Activated gamma-delta T cell (primary cell): ENCODE measurements around the gene SPATA21.
"Not testable (repeated sequence)": the region's sequence is repeated elsewhere in the genome, so short reads cannot be mapped to it uniquely, and the experiment has no call there.

Experiments used
- DNase-seq: peaks from one replicate; lab custom pipeline; 2025; lab: John Stamatoyannopoulos, UW

SPATA21 gene

DNA sequence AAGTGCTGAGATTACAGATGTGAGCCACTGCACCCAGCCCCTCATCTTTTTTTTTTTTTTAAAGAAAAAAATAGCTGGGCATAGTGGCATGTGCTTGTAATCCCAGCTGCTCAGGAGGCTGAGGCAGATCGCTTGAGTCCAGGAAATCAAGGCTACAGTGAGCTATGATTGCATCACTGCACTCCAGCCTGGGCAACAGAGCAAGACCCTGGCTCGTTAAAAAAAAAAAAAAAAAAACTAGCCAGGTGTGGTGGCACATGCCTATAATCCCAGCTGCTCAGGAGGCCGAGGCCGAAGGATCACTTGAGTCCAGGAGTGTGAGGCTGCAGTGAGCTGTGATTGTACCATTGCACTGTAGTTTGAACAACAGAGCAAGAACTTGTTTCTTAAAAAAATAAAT lies 56.4 kb downstream of the SPATA21 start:
- DNase-seq: no peak

DNA sequence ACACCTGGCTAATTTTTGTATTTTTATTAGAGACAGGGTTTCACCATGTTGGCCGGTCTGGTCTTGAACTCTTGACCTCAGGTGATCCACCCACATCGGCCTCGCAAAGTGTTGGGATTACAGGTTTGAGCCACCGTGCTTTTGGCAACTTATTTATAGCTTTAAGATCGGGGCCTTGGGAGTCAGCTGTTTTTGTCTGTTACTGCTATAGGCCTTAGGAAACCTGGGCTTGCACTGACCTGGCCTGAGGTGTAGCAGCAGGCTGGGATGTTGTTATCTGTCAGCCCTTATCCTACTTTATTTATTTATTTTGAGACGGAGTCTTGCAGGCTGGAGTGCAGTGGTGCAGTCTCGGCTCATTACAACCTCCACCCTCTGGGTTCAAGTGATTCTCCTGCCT lies 58.8 kb downstream of the SPATA21 start:
- DNase-seq: no peak

DNA sequence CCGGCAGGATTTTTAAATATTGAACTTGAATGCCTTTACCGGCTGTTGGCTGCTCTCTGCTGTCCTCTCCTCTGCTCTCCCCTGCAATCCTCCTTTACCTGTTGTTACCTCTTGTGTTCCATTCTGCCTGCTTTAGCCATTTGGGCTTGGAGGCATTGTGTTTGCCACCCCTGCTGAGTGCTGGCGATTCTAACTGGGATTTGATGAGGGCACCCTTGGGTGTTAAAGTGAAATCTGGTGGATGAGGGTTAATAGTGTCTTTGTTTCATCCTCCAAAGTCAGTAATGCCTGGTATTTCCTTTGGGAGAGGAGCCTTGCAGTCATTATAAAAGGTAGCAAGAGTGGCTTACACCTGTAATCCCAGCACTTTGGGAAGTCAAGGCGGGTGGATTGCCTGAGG lies 60.3 kb downstream of the SPATA21 start:
- DNase-seq: no peak

DNA sequence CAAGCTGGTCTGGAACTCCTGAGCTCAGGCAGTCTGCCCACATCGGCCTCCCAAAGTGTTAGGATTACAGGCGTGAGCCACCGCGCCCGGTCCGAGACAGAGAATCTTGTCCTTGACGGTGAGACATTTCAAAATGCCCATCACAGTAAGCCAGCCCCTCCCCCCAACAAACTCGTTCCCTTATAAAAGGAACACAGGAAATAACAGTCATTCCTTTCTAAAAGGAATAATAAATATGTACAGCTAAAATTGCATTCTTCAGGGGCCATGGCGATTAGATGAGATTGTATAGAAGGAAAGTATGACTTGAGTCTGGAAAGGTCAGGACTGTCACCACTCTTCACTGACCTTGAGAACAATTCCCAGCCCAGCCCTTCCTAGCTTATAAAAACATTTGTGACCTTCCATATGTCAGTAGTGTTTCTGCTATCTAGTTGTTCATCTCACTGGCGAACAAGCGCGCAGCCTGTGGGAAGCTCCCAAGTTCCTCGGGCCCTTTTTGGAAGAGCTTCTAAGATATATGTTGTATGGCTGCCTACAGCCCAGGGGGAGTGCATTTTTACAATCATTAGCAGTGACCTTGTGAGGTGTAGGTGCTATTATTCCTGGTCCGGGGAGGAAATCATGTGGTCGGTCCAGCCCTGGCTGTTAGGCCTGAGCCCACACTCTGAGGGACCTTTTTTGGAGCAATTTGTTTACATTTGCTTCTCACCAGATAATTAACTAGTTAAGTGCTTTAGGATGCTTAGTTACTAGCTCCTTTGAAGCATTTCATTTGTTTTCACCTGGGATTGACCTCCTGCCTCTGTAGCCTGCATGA lies 61.5 kb downstream of the SPATA21 start:
- no peak for DNase-seq

DNA sequence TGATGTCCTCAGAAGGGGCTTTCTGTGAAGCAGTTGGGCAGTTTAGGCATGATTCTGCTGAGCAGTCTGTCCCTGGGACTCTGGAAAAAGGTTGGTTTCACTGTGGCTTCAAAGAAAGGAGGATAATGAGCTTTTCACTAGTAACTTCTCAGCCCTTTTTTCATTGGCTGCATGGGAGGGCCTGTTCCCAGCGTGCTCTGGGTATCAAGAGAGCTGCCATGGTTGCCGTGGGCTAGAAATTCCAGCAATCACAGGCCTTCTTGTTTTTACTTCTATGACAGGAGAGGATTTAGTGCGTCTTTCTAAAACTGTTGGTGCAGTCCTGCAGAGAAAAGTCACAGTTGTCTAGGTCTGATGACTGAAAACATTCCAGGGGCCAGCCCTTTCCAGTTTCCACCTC lies 63.0 kb downstream of the SPATA21 start:
- no peak for DNase-seq

DNA sequence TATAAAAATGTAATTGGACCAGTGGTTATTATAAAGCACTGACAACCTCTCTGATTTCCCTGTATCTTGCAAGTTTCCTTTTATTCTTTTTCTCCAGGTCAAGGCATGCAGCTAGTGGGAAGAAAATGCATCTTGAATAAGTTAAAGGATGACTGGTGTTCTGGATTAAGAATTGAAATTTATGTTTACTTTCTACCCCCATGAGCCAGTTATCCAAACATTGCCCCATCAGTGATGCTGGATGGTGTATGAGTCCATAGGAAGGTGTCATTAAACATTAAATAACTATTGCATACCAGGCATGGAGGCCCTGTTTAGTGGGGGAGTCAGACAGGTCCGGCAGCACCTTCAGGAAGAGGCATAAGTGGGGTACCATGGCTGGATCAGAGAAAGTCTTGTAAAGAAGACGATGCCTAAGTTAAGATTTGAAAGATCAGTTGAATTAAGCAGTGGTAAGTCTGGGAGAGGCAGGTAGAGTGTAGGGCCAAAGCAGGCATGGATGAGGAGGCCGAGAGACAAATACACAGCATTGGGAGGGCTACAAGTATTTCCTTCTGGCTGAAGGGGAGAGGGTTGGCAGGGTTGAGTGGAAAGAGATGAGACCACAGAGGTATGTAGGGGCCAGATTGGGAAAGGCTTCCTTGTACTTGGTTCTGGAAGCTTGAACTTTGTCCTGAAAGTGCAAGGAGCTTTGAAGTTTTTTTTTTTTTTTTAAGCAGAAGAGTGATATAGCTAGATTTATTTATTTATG lies 64.5 kb downstream of the SPATA21 start:
- DNase-seq: no peak

DNA sequence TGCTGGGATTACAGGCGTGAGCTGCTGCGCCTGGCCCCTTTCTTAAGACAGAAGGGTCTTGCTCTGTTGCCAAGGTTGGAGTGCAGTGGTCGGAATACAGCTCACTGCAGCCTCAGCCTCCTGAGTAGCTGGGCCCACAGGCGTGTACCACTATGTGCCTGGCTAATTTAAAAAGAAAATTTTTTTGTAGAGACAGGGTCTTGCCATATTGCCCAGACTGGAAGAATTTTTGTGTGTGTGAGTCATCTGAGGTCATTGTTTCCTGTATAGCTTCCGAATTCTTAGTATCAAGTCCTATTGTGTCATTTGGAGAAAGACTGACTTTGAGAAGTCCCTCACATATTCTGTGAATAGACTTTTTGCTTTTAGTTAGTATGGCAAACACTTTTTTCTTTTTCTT lies 65.5 kb downstream of the SPATA21 start:
- no peak for DNase-seq

DNA sequence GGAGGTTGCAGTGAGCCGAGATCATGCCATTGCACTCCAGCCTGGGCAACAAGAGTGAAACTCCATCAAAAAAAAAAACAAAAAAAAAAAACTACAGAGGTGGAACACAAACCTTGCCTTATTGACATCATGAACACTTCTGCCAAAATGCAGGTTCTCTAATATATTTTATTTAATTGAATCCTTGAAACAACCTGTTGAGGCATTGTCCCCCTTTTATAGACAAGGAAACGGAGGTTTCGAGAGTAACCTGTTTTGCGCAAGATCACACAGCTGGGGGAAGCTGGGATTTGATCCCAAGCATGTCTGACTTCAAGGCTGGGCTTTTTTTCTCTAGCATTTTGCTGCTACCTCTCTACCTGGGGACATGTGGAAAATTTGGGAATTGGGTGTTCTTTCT lies 67.4 kb downstream of the SPATA21 start:
- DNase-seq: no peak

DNA sequence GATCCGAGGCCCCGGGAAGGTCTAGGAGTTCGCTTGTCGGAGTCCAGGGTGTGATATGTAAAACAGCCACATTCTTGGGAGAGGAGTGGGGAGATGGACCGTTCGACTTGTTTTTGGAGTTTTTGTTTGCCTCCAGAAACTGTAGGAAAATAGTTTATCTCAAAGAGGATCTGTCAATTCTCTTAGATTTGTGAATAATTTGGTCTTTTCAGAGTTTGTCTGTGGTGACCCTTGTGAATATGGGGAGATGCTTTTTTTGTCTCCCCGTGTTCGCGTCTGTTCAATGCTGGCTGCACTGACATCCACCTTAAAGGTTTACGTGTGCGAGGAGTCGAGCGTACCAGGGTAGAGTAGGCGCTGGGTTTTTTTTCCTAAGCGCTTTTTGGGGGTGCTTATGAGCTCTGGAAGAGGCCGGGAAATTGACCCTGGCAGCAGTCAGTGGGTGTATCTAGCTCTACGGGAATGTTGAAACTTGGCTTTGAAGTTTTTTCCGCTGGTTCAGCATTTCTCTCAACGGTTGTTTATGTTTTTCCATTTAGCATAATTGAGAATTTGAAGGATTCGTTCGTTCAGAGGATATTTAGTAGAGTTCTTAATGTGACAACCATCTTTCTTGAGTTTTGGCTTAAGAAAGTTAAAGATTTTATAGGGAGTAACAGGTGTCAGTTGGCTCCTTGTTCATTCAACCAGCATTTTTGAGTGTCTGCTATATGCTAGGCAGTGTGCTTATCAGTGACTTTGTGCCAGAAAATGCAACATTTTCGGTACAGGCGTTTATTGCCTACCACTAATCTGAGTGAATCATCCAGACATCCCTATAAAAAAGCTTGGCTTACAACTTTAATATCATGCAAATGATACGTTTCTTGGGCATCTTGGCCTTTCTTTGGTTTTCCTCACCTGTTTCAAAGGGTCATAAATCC lies 69.0 kb downstream of the SPATA21 start:
- DNase-seq: no peak

DNA sequence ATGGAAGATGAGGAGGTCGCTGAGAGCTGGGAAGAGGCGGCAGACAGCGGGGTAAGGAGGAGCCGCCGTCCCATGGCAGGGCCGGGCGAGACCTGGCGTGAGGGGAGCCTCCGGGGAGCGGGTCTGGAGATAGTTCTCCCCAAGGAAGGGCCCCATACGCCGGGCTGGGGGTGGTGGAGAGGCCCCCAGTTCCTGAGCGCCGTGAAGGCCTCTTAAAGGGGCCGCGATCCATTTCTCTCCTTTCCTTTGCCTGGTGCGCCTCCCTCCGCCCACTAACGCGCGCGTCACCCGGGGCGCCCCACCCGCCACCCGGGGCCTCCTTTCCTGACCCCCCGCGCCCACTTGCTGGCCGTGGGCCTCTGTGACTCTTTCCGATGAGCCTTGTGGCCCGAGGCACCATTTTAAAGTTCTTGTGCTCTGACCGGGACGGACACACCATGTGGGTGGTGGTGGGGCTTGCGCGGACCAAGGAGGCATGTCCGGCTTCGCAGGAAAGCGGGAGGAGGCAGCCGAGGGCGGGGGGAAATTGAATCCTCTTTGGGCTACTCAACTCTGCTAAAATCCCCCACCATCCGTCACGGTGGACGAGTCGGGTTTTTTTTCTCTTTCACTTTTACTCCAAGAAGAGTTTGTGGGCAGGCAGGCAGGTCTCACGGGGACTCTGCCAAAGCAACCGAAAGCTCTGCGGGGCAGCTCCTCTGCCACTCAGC lies 69.8 kb downstream of the SPATA21 start:
- DNase-seq: peak; percentile 72

DNA sequence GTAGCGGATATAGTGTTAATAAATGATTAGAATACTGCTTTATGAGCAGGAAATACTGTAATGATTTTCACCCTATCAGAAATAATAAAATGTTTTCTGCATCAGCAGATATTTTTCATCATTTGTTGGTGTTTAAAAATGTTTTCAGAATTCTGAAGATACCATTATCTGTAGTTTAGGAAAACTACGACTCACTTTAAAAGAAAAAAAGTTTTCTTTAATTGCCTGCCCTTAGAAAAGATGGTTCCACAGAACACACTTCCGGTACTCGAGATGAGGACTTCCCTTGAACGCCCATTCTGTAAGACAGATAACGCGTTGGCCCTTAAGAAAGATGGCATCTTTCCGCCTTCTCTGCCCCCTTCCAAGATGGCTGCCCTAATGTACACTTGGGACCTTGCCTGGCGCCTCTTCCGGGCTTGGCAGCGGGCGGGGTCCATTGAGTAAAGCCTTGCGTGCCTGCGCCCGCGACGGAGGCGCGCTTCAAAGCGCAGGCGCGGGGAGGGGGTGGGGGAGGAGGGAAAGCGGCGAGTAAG lies 70.4 kb downstream of the SPATA21 start, which contains the start of gene SZRD1:
TSS of gene SZRD1 (plus strand) at position 521 of the 536 bp plus-strand sequence. CDS start 16 bp downstream, outside the sequence.
- peak; percentile 95 for DNase-seq

DNA sequence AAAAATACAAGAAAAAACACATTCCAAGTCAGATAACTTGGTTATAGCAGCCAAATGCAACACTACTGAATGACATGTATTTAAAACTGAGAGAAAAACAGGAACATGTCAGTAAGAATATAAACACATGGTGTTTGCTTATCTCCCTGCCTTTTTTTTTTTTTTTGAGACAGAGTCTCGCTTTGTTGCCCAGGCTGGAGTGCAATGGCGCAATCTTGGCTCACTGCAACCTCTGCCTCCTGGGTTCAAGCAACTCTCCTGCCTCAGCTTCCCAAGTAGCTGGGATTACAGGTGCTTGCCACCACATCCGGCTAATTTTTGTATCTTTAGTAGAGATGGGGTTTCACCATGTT lies 72.1 kb downstream of the SPATA21 start:
- not testable (repeated sequence) for DNase-seq

DNA sequence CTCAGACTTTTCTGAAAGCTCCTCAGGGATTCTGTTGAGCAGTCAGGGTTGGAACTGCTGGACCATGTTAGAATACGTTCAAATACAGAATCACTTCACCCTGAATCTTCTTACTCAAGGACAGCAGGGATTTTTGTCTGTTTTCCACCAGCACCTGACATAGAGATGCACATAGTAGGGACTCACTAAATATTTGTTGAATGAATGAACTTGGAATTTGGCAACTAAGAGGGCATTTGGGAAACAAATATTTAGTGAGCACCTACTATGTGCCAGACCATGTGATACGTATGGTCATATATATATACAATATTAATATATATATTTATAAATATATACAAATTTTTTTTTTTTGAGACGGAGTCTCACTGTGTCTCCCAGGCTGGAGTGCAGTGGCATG lies 80.4 kb downstream of the SPATA21 start:
- no peak for DNase-seq

DNA sequence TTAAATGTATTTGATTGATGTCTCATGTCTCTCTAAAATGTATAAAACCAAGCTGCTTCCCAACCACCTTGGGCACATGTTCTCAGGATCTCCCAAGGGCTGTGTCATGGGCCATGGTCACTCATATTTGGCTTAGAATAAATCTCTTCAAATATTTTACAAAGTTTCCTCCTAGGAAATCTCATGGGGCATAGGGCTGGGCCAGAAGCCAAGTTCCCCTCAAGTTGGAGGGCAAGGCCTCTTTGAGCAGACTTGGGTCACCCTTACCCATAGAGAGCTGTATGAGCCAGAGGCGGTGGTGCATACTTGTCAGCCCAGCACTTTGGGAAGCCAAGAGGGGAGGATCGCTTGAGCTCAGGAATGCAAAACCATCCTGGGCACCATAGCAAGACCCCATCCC lies 82.6 kb downstream of the SPATA21 start:
- no peak for DNase-seq

DNA sequence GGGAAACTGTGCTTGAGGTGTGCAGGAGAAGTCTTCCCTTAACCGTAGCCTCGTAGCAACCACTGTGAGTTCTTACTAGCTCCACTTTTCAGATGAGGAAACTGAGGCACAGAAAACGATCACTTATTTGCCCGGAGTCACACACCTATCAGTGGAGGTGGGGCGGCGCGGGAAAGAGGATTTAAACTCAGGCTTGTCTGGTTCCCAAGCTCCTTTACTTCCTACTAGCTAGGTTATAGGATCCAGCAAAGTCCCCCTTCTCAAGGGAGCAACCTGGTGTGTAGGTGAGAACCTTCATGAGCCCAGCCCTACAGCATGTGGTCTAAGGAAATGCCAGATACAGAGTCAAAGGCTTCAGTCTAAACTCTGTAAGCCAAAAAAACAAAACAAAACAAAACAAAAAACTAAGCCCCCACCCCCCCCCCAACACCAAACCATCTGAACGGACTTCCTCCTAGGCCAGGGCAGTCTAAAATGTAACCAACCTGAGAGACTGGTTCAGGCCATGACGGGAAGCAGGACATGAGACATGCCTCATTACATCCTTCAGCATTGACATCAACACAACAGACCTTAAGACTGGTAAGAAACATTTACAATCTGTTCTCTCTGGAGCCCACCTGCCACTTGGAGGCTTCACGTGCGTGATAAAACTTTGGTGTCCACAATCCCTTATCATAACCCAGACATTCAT lies 84.2 kb downstream of the SPATA21 start:
- no peak for DNase-seq

DNA sequence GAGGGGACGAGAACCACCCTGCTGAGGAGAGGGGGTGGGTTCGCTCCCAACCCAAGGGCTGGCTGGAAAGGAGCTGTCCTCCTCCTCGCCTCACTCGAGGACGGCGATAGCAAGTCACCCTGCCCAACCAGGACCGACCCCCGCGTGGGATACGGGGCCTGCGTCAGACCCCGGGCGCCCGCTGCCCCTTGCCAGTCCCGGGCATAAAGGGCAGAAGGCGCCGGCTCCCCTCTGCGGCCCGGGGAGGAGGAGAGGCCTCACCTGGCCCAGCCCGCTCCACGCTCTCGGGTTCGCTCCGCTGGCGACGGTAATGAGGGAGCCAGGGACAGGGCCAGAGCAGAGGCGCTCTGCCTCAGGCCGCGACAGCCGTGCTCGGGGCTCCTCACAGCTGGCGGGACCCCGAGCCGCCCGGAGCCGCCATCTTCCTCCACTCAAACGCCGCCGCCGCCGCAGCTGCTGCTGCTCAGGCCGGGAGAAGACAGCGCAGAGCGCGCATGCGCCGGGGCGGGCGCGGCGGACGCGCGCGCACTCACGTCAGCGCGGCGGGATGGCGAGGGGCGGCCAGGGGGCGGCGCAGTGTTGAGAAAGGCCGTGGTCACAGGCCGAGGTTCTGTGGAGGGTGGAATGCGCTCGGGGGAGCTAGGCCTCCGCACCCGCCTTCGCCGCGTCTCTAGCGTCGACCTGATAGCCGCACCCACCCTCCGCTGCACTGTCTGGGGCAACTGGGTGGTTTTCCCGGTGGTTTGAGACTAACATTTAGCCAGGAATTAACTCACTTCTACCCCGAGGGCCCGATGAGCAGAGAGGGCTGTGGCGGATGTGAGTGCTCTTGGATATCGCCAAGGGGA lies 85.0 kb downstream of the SPATA21 start, which contains the start of gene FBXO42:
TSS of gene FBXO42 (minus strand) at position 487 of the 848 bp plus-strand sequence. CDS start 37,062 bp downstream, outside the sequence.
- peak; percentile 89 for DNase-seq

DNA sequence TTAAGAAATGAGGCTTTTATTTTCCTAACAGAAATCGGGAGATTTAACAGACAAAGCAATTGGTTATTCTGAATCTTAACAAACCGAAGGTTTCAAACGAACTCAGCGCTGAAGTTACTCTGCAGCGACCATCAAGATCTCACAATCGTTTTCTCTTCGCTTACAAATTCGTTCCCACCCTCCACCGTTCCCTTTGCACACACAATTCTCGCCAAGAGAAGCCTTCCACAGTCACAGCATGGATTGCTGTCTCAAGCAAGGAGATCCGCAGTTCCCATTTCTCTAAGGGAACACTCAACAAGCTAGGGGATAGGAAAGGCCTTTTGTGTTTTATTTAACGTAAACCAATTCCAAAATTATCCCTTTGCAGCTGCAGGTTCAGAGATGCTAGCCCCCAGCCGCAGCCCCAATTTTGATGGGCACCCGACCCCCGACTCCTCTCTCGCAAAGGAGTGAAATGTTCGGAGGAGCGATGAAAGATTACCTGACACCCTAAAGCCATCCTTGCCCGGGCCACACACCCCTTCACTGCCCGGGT lies 85.7 kb downstream of the SPATA21 start:
- DNase-seq: no peak

DNA sequence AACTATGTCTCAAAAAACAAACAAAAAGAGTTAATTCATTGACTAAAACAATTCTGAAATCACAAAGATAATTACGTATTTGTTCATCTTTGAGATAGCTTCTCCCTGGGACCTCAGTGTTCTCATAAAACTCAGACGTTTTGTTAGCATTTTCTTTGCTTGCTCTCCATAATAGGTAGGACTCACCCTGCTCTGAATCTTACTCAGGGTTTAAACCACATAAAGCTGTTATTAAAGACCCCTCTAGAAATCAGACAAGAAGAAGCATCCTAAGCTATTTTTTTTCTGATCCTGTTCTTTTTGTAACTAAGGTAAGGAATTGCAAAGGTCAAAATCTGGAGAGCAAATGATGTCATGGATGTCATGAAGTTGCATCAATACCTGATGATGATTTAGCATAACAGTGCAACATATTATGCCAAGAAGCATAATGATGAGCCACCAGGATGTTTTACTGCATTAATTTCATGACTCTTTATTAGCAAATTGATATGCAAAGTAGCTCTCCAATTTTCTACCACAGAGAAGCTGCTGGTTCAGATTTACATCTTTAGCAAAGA lies 87.3 kb downstream of the SPATA21 start:
- DNase-seq: no peak
